Erythroblast (primary cell): ENCODE results near the gene LINGO1.

Experiments
- GATA1 ChIP-seq: IDR thresholded peaks from 2 replicates; pipeline ENCODE4 v1.6.1; 2011; ENCODE audit warnings: low read depth, mild to moderate bottlenecking, control low read depth, low read length, moderate library complexity
- POLR2A ChIP-seq: IDR thresholded peaks from 2 replicates; pipeline ENCODE4 v1.6.1; 2011; ENCODE audit warnings: mild to moderate bottlenecking, low read length

GRCh38 chr15:77588126-77588525, 44.6 kb downstream of the LINGO1 start:
- no peak for TF ChIP-seq POLR2A
- no peak for TF ChIP-seq GATA1
